B cell (primary cell): ENCODE results near the gene ANGEL2. TPM values are rescaled to one million over a fixed set of nuclear protein-coding genes. Genes with fewer than 3 reads are reported as not detected.

Experiments used
- ATAC-seq: fragments of 200-7000 bp; cut with Tn5 transposase; one replicate; pipeline ENCODE4 v1.10.0; 2021; ENCODE audit warnings: low read depth, mild to moderate bottlenecking, moderate number of reproducible peaks, moderate library complexity
- CTCF ChIA-PET: fragments of 350-600 bp; sonication (Branson Sonifier 250); formaldehyde crosslinking; loops from one replicate; lab custom pipeline; 2021; ENCODE audit warnings: antibody characterized with exemption, inconsistent platforms; lab: Charles Lee
- POLR2A ChIA-PET: fragments of 350-600 bp; sonication (Branson Sonifier 250); formaldehyde crosslinking; loops from one replicate; lab custom pipeline; 2021; ENCODE audit warnings: antibody characterized with exemption; lab: Charles Lee
- DNase-seq: peaks from one replicate; pipeline ENCODE4 v3.0.0; 2013
- H2AFZ ChIP-seq: 2 replicates; pipeline ENCODE4 v1.6.1; 2012; ENCODE audit warnings: mild to moderate bottlenecking, low read depth, low read length; ENCODE audit not compliant: insufficient read depth, poor library complexity, severe bottlenecking
- H3K27ac ChIP-seq, 2 donors: 1 replicate in 1 of 2; 2 replicates in 1 of 2; pipeline ENCODE4 v1.5.1; 2012 to 2013; ENCODE audit warnings: low read length in 2 of 2, mild to moderate bottlenecking in 2 of 2, moderate library complexity in 1 of 2
- H3K27me3 ChIP-seq, 4 experiments: fragments of 200-600 bp in 1 of 4; sonication (generic) in 1 of 4; replicated peaks in 1 of 4; 1 replicate in 2 of 4; 2 replicates in 2 of 4; pipeline versions ENCODE4 v1.6.1 to v1.7.0; 2013 to 2016; ENCODE audit warnings: low read length in 3 of 4, mild to moderate bottlenecking in 2 of 4, mixed read lengths in 1 of 4, moderate library complexity in 1 of 4; ENCODE audit not compliant: insufficient read depth in 4 of 4, control insufficient read depth in 3 of 4; ENCODE audit errors: control extremely low read depth in 1 of 4
- H3K36me3 ChIP-seq, 2 experiments: replicated peaks in 1 of 2; 1 replicate in 1 of 2; 2 replicates in 1 of 2; pipeline versions ENCODE4 v1.6.1 to v1.7.1; 2013; ENCODE audit warnings: low read length in 1 of 2; ENCODE audit not compliant: insufficient read depth in 2 of 2, control insufficient read depth in 1 of 2; ENCODE audit errors: control extremely low read depth in 1 of 2, extremely low read depth in 1 of 2
- H3K4me1 ChIP-seq, 2 donors: fragments of 200-600 bp in 1 of 2; sonication (generic) in 1 of 2; 1 replicate in 1 of 2; 2 replicates in 1 of 2; pipeline versions ENCODE4 v1.5.1 to v1.6.1; 2013 to 2017; ENCODE audit warnings: low read length in 2 of 2; ENCODE audit not compliant: control insufficient read depth in 2 of 2, insufficient read depth in 2 of 2
- H3K4me2 ChIP-seq: replicated peaks from 2 replicates; pipeline ENCODE3; 2012; ENCODE audit warnings: mild to moderate bottlenecking, low read depth, low read length; ENCODE audit not compliant: poor library complexity, severe bottlenecking
- H3K4me3 ChIP-seq, 5 experiments: fragments of 200-600 bp in 1 of 5; sonication (generic) in 1 of 5; 1 replicate in 3 of 5; 2 replicates in 2 of 5; pipeline versions ENCODE4 v1.5.1 to v1.7.0; 2011 to 2016; ENCODE audit warnings: low read length in 4 of 5, mild to moderate bottlenecking in 4 of 5, low read depth in 2 of 5, control low read depth in 1 of 5, moderate library complexity in 1 of 5; ENCODE audit not compliant: insufficient read depth in 1 of 5; ENCODE audit errors: control extremely low read depth in 1 of 5, extremely low read depth in 1 of 5
- H3K79me2 ChIP-seq: fragments of 200-600 bp; sonication (generic); one replicate; pipeline ENCODE4 v1.6.0; 2016; ENCODE audit warnings: low read length; ENCODE audit not compliant: control insufficient read depth, insufficient read depth
- H3K9ac ChIP-seq: fragments of 200-600 bp; sonication (generic); 2 replicates; pipeline ENCODE4 v1.6.1; 2017; ENCODE audit warnings: mild to moderate bottlenecking, low read length, moderate library complexity
- H3K9me3 ChIP-seq, 3 donors: one replicate each; pipeline versions ENCODE4 v1.6.1 to v1.7.1; 2013; ENCODE audit warnings: low read length in 2 of 3; ENCODE audit not compliant: control insufficient read depth in 2 of 3, insufficient read depth in 1 of 3; ENCODE audit errors: control extremely low read depth in 1 of 3
- H4K20me1 ChIP-seq: 2 replicates; pipeline ENCODE4 v1.6.0; 2012; ENCODE audit warnings: mild to moderate bottlenecking, low read length; ENCODE audit not compliant: insufficient read depth, control insufficient read depth, poor library complexity, severe bottlenecking
- H3K27ac Mint-ChIP-seq: one replicate; pipeline ENCODE4 v1.8.0; 2021; ENCODE audit warnings: mixed read lengths
- H3K27me3 Mint-ChIP-seq: one replicate; pipeline ENCODE4 v1.8.0; 2021; ENCODE audit warnings: mixed read lengths
- H3K4me1 Mint-ChIP-seq: one replicate; pipeline ENCODE4 v1.8.0; 2021; ENCODE audit warnings: mixed read lengths
- H3K4me3 Mint-ChIP-seq: one replicate; pipeline ENCODE4 v1.8.0; 2021; ENCODE audit warnings: mixed read lengths
- H3K9me3 Mint-ChIP-seq: one replicate; pipeline ENCODE4 v1.8.0; 2022; ENCODE audit warnings: mixed read lengths; ENCODE audit not compliant: insufficient read depth
- EZH2 ChIP-seq: IDR thresholded peaks from 2 replicates; pipeline ENCODE4 v1.6.1; 2012; ENCODE audit warnings: borderline replicate concordance, low read depth, mild to moderate bottlenecking, moderate library complexity, low read length; ENCODE audit not compliant: insufficient read depth, poor library complexity, severe bottlenecking
- WGBS: methylation state at CpG from one replicate; pipeline ENCODE4 v1.1.5; 2013; ENCODE audit warnings: missing lambda C conversion rate; ENCODE audit not compliant: insufficient coverage; 5-methylcytosine and 5-hydroxymethylcytosine counted together
- intact Hi-C: fragments of 100-400 bp; cut with micrococcal nuclease; formaldehyde crosslinking; loops from one replicate; pipeline ENCODE4 v1.10.0; 2022
- polyA plus RNA-seq: library from polyadenylated mRNA; depleted of rRNA; stranded (reverse); fragments of >200 nt; gene quantifications from 2 replicates; pipeline ENCODE4 v1.2.3, GENCODE V29; 2012
- total RNA-seq, 2 donors: library from RNA; stranded (reverse); fragments of 120-200 nt in 1 of 2; gene quantifications; 1 replicate in 1 of 2; 2 replicates in 1 of 2; pipeline versions ENCODE4 v1.2.3 to v1.2.4, GENCODE V29; 2013 to 2022
- TF ChIP-seq, protein P1 (sequence below): fragments of 200-600 bp; IDR thresholded peaks from one replicate; pipeline ENCODE4 v1.8.0; 2022; ENCODE audit warnings: antibody characterized with exemption, mild to moderate bottlenecking

Gene ANGEL2
- total and polyA plus RNA-seq, 2 donors (not counting 1 experiment from before 2014, with no cell fraction given): 25.2 to 94.2 TPM

- no peaks in the 10 kb centered on the region for H3K9me3 ChIP-seq
- H3K9ac ChIP-seq: no peak overlapping the region
- CTCF ChIA-PET: interaction anchor here (0.6 kb wide), 1 partner anchor 1329 kb away, joined by 5 read pairs; no protein-coding TSS in a partner anchor
- no peaks in the 10 kb centered on the region for H3K27me3 ChIP-seq
- POLR2A ChIA-PET: no interaction called here
- H3K9me3 Mint-ChIP-seq: no peaks in the 10 kb centered on the region
- no peak overlapping the region for H2AFZ ChIP-seq
- DNase-seq: no peak
- intact Hi-C loops: no loop called here
- H3K27ac ChIP-seq: no peak overlapping the region
- H3K27me3 Mint-ChIP-seq: no peaks in the 10 kb centered on the region
- no peaks in the 10 kb centered on the region for H3K4me1 ChIP-seq
- no CpG with 5 or more reads among the region's 2 CpGs for WGBS
- H3K36me3 ChIP-seq: peaks cover 3 to 52% of the 10 kb centered on the region in 2 experiments
- no peak overlapping the region for H3K4me2 ChIP-seq
- no peak for ATAC-seq
- H3K4me3 ChIP-seq: no peak overlapping the region
- peaks cover 7% of the 10 kb centered on the region for H4K20me1 ChIP-seq
- TF ChIP-seq, protein P1, sequence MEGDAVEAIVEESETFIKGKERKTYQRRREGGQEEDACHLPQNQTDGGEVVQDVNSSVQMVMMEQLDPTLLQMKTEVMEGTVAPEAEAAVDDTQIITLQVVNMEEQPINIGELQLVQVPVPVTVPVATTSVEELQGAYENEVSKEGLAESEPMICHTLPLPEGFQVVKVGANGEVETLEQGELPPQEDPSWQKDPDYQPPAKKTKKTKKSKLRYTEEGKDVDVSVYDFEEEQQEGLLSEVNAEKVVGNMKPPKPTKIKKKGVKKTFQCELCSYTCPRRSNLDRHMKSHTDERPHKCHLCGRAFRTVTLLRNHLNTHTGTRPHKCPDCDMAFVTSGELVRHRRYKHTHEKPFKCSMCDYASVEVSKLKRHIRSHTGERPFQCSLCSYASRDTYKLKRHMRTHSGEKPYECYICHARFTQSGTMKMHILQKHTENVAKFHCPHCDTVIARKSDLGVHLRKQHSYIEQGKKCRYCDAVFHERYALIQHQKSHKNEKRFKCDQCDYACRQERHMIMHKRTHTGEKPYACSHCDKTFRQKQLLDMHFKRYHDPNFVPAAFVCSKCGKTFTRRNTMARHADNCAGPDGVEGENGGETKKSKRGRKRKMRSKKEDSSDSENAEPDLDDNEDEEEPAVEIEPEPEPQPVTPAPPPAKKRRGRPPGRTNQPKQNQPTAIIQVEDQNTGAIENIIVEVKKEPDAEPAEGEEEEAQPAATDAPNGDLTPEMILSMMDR: no peak
- TF ChIP-seq EZH2: no peak
- peaks cover 14% of the 10 kb centered on the region for H3K4me1 Mint-ChIP-seq
- H3K27ac Mint-ChIP-seq: no peak overlapping the region
- H3K4me3 Mint-ChIP-seq: no peak overlapping the region
- H3K79me2 ChIP-seq: peaks cover 31% of the 10 kb centered on the region
Observed at GRCh38 chr1:213008564-213008963, 7.1 kb downstream of the ANGEL2 start.

GRCh38 chr1:213003256-213003655, 12.4 kb downstream of the ANGEL2 start:
- ChIA-PET CTCF (interaction anchor here (0.6 to 2.6 kb wide), 4 partner anchors 8 to 1459 kb away, joined by 3 to 11 read pairs (median 3); no protein-coding TSS in a partner anchor), POLR2A (no interaction called here)
- H4K20me1 ChIP-seq: no peaks in the 10 kb centered on the region
- no peak for TF ChIP-seq EZH2
- TF ChIP-seq, protein P1: no peak
- H3K27me3 ChIP-seq: no peaks in the 10 kb centered on the region
- intact Hi-C loops: no loop called here
- no peak overlapping the region for H3K4me2 ChIP-seq
- no peak overlapping the region for H3K4me3 Mint-ChIP-seq
- H3K9me3 Mint-ChIP-seq: no peaks in the 10 kb centered on the region
- no peaks in the 10 kb centered on the region for H3K79me2 ChIP-seq
- H3K27ac Mint-ChIP-seq: no peak overlapping the region
- no peak overlapping the region for H3K27ac ChIP-seq
- H3K9ac ChIP-seq: no peak overlapping the region
- H2AFZ ChIP-seq: no peak overlapping the region
- no peaks in the 10 kb centered on the region for H3K4me1 Mint-ChIP-seq
- ATAC-seq (no peak), DNase-seq (no peak)
- no peak overlapping the region for H3K4me3 ChIP-seq
- WGBS: no CpG with 5 or more reads among the region's 3 CpGs
- H3K27me3 Mint-ChIP-seq: no peaks in the 10 kb centered on the region
- H3K9me3 ChIP-seq: no peaks in the 10 kb centered on the region
- peaks cover 7 to 44% of the 10 kb centered on the region in 2 experiments for H3K36me3 ChIP-seq
- no peaks in the 10 kb centered on the region for H3K4me1 ChIP-seq
